NCI-H2196 (cell line): ENCODE measurements around the gene HSBP1.

Experiments used
- DNase-seq: peaks from one replicate; lab custom pipeline; 2025; ENCODE audit not compliant: unreplicated experiment; lab: John Stamatoyannopoulos, UW

The HSBP1 gene

GRCh38 chr16:83807710-83808572, at the start of gene HSBP1:
HSBP1 (plus strand) TSS chr16:83807978; CDS start chr16:83808077, 99 bp downstream.
- peak; percentile 78 for DNase-seq

- DNase-seq, result no peak
These were observed 45.4 kb upstream of the HSBP1 start for GRCh38 chr16:83762141-83762991.

- no peak for DNase-seq
These were observed 44.8 kb upstream of the HSBP1 start for GRCh38 chr16:83762992-83763358.

GRCh38 chr16:83768986-83769385, 38.8 kb upstream of the HSBP1 start:
- DNase-seq, result no peak

GRCh38 chr16:83769397-83770008, 38.3 kb upstream of the HSBP1 start:
- no peak for DNase-seq

- peak; percentile 10 for DNase-seq
These were observed 36.4 kb upstream of the HSBP1 start for GRCh38 chr16:83771306-83771942.

- no peak for DNase-seq
These were observed 35.0 kb upstream of the HSBP1 start for GRCh38 chr16:83772806-83773205.

- DNase-seq, result no peak
These were observed 33.7 kb upstream of the HSBP1 start for GRCh38 chr16:83774066-83774465.

- DNase-seq, result no peak
These were observed 30.8 kb upstream of the HSBP1 start for GRCh38 chr16:83776944-83777343.

GRCh38 chr16:83779886-83780285, 27.9 kb upstream of the HSBP1 start:
- peak; percentile 19 for DNase-seq

GRCh38 chr16:83785455-83785854, 22.3 kb upstream of the HSBP1 start:
- DNase-seq, result no peak

GRCh38 chr16:83789642-83790401, 18.0 kb upstream of the HSBP1 start:
- no peak for DNase-seq

- DNase-seq, result no peak
These were observed 15.9 kb upstream of the HSBP1 start for GRCh38 chr16:83791916-83792315.

GRCh38 chr16:83792391-83792790, 15.4 kb upstream of the HSBP1 start:
- no peak for DNase-seq

GRCh38 chr16:83793179-83793578, 14.6 kb upstream of the HSBP1 start:
- DNase-seq, result peak; percentile 64

GRCh38 chr16:83794860-83795554, 12.8 kb upstream of the HSBP1 start:
- no peak for DNase-seq

GRCh38 chr16:83797013-83797412, 10.8 kb upstream of the HSBP1 start:
- DNase-seq, result no peak

- no peak for DNase-seq
These were observed 8.4 kb upstream of the HSBP1 start for GRCh38 chr16:83799336-83799735.

GRCh38 chr16:83802135-83802534, 5.6 kb upstream of the HSBP1 start:
- no peak for DNase-seq
